Measurements from ENCODE around the gene B4GALT2.

B4GALT2 gene, protein sequence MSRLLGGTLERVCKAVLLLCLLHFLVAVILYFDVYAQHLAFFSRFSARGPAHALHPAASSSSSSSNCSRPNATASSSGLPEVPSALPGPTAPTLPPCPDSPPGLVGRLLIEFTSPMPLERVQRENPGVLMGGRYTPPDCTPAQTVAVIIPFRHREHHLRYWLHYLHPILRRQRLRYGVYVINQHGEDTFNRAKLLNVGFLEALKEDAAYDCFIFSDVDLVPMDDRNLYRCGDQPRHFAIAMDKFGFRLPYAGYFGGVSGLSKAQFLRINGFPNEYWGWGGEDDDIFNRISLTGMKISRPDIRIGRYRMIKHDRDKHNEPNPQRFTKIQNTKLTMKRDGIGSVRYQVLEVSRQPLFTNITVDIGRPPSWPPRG

DNA sequence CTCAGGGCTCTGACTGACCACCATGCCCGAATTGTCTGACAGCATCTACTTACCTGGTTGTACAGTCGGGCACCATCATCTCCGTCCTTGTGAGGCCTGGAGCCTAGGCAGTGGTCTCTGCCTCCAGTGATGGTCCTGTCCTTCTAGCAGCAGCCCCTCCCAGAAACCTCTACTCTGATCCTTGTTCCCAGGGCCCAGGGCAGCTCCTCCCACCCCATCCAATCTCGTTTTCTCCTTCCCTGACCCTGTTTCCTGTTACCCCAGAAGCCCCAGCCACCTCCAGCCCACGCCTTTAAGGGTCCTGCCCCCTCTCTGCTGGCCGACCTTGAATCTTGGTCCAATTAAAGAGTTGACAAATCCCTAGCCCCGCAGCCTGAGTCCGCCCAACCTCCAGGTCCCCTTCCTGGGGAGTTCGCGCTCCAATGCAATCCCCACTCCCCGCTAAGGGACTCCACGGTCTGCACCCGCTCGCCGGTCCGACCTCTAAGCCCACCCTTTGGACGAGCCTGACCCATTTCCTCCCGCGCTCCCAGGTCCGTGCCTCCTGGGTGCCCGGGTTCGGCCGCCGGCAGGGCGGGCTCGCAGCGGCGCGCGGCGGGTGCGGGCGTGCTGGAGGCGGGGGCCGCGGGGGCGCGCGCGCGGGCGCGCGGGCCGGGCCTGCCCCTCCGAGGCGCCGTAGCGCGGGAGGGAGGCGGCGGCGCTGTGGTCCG is at the start of gene B4GALT2:
TSS of gene B4GALT2 (plus strand) at position 660 of the 710 bp plus-strand sequence. CDS start 1,951 bp downstream, outside the sequence.
- DNase-seq, result peak in 1 of 2 experiments; percentile 41

DNA sequence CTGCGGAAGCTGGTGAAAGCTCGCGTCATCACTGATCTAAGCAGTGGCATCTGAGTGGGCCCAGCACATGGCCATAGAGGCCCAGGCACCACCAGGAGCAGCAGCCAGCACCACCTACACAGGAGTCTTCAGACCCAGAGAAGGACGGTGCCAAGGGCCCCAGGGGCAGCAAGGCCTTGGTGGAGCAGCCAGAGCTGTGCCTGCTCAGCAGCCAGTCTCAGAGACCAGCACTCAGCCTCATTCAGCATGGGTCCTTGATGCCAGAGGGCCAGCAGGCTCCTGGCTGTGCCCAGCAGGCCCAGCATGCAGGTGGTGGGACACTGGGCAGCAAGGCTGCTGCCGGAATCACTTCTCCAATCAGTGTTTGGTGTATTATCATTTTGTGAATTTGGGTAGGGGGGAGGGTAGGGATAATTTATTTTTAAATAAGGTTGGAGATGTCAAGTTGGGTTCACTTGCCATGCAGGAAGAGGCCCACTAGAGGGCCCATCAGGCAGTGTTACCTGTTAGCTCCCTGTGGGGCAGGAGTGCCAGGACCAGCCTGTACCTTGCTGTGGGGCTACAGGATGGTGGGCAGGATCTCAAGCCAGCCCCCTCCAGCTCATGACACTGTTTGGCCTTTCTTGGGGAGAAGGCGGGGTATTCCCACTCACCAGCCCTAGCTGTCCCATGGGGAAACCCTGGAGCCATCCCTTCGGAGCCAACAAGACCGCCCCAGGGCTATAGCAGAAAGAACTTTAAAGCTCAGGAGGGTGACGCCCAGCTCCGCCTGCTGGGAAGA is 48.7 kb upstream of the B4GALT2 start:
- no peak for DNase-seq

DNA sequence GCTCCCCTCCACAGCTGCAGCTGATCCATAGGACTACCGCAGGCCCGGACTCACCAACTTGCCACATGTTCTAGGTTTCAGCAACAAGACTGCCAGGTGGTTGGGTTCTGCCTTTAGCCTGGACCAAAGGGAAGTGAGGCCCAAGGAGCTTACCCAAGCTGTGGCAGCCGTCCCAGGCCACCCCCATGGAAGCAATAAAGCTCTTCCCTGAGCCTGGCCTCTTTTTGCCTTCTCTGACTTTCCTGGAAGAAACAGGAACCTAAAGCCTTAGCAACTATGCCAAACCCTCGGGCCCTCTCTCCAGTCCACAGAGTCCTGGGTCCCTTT is 48.1 kb upstream of the B4GALT2 start:
- no peak for DNase-seq

DNA sequence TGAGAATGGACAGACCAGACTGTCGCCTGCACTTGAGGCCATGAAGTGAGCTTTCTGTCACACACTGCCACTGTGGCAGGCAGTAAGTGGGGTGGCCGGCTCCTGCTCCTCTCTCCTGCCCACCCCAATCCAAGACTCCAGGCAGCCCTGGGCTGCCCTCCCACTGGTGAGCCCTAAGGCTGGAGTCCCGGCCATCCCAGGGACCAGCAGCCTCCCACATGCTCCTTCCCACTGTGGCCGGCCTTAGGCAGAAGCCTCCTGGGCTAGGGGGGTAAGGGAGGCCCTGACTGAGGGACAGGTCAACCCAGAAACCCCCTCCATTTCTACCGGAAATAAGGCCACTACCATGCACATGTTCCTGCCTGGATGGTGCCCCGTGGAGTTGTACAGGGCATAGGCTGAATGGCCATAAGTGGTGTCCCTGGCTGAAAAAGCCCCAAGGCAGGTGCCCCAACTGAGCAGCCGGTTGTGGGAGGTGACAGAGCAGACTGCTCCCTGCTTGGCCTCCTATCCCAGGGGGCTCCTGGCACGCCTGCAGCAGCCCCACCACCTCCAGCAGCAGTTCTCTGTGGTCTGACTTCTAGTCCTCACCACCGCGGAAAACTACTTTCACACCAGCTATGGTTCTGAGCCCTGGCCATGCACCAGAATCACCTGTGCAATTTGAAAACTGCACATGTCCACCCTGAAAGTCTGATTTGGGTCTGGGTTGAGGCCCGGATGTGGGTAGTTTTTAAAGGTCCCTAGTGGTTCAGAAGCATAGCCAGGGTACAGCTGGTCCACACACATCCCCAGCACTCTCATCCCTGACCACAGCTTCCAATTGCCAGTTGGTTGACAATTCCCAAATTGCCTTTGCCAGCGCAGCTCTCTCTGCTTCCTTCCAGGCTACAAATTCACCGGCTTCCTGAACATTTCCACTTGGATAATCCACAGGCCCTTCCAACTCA is 47.0 kb upstream of the B4GALT2 start:
- DNase-seq, result no peak

GRCh38 chr1:43932786-43933385 is 46.1 kb upstream of the B4GALT2 start:
- DNase-seq, result no peak

DNA sequence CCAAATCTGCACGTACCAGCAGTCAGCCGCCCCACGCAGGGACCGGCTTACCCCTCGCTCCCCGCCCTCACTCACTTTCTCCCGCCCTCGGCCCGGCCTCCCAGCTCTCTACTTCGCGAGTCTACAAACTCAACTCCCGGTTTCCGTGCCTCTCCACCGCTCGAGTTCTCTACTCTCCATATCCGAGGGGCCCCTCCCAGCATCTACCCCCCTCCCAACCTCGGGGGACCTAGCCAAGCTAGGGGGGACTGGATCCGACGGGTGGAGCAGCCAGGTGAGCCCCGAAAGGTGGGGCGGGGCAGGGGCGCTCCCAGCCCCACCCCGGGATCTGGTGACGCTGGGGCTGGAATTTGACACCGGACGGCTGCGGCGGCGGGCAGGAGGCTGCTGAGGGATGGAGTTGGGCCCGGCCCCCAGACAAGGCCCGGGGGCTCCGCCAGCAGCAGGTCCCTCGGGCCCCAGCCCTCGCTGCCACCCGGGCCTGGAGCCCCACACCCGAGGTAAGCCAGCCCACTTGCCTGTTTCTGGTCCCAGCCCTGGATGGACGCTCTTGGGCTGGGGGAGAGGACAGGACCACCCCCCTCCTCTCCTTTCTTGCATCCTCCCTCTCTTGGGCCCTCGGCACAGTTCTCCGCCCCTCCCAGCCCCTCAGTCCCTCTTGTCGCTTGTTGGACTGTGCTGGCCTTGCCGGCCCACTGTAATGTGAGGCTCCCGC is 45.5 kb upstream of the B4GALT2 start, which contains the start of gene ARTN:
TSS of gene ARTN (plus strand) at position 416 of the 715 bp plus-strand sequence. CDS start 1,856 bp downstream, outside the sequence.
- DNase-seq, result peak in 1 of 2 experiments; percentile 49

- peak; percentile 62 to 79 for DNase-seq
Measured at GRCh38 chr1:43934101-43934985, 44.7 kb upstream of the B4GALT2 start.

GRCh38 chr1:43934986-43935324 is 44.1 kb upstream of the B4GALT2 start:
- no peak for DNase-seq

- no peak for DNase-seq
Measured at GRCh38 chr1:43935711-43936427, 43.1 kb upstream of the B4GALT2 start.

DNA sequence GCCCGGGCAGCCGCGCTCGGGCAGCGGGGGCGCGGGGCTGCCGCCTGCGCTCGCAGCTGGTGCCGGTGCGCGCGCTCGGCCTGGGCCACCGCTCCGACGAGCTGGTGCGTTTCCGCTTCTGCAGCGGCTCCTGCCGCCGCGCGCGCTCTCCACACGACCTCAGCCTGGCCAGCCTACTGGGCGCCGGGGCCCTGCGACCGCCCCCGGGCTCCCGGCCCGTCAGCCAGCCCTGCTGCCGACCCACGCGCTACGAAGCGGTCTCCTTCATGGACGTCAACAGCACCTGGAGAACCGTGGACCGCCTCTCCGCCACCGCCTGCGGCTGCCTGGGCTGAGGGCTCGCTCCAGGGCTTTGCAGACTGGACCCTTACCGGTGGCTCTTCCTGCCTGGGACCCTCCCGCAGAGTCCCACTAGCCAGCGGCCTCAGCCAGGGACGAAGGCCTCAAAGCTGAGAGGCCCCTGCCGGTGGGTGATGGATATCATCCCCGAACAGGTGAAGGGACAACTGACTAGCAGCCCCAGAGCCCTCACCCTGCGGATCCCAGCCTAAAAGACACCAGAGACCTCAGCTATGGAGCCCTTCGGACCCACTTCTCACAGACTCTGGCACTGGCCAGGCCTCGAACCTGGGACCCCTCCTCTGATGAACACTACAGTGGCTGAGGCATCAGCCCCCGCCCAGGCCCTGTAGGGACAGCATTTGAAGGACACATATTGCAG is 42.4 kb upstream of the B4GALT2 start:
- DNase-seq, result peak in 1 of 2 experiments; percentile 32

DNA sequence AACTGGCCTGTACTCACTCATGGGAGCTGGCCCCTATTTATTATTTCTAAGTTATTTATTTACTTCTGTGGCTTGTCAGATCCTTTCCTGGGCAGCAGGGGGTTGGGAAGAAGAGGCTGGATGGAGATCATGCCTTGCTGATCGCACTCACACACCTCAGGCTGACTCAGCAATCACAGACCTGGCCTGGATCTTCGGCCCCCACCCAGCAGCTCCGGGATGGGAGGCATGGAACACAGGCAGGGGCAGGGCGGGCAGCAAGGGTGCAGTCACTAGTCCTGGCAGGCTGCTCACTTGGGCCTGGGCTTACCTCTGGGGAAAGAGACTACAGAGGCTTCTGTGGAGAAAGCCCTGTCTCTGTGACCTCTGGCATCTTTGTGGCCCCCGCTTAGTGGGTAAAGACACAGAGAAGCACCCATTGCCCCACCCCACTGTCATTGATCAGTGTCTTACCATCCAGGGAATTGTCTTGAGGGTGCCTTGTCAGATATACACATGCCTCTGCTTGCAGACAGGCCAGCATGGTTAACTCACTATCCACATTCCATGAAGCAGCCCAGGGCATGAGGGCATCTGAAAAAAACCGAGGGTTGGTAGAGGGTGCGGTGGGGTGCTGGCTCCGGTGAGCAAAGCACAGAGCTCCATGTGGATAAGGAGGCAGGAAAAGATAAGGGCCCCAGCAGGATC is 41.7 kb upstream of the B4GALT2 start:
- DNase-seq, result no peak

DNA sequence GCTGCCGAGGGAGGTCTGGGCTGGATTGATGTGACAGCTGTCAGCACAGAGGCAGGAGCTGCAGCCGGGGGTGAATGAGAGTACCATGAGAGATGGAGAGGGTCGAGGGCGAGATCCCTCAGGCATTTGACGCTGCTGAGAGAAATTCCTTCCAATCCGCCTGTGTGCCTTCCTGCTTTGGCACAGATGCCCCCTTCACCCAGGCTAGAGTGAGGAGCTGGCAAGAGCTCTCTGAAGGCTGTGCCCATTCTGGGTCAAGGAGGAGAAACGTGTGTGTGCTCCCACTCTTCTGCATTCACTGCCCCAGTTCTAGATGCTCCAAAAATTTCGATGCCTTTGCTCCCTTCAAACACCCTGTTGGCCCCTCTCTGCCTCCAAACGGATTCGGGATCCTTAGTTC is 40.6 kb upstream of the B4GALT2 start:
- DNase-seq, result no peak

DNA sequence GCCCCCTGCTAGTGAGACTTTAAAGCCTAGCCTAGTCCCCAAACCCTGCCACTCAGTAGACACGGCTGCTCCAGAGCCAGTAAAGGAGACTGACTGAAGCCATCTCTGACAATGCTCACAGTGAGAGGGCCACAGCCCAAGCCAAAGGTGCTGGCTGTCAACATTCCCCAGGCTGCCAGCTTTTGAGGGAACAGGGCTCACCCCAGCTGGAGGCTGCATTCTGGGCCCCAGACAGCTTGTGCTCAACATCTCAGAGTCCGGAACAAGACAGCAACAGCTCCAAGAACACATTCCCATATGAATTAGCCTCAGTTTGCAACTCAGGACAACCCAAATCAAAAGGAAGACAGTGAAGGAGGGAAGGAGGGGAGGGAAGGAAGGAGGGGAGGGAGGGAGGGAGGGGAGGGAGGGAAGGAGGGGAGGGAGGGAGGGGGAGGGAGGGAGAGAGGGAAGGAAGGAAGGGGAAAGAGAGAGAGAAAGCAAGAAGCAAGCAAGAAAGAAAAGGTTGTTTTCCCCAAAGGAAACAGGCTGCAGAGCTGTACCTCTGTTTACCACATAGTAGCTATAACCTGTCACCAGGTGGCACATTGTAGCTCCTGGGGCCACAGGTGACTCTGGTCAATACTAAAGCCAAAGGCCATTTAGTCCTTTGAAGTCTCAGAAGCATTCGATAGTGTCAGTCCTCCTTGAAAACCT is 40.0 kb upstream of the B4GALT2 start:
- no peak for DNase-seq

GRCh38 chr1:43942411-43942810 is 36.6 kb upstream of the B4GALT2 start:
- no peak for DNase-seq

DNA sequence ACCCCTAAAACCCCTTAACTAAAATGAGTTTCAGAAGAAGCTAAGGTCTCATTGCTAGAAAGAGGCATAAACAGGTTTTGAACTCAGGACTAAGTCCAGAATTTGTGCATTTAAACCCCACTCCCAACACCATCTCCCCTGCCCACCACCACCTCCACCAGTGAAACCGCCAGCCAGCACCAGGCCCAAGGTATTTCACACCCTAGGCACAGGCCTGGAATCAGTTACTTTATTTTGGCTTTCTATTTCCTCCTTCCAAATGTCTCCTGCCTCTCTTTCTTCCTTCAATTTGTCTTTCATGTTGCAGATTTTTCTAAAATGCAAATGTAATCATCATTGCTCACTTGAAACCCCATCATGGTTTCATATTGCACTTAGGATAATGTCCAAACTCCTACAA is 34.1 kb upstream of the B4GALT2 start:
- DNase-seq, result no peak

DNA sequence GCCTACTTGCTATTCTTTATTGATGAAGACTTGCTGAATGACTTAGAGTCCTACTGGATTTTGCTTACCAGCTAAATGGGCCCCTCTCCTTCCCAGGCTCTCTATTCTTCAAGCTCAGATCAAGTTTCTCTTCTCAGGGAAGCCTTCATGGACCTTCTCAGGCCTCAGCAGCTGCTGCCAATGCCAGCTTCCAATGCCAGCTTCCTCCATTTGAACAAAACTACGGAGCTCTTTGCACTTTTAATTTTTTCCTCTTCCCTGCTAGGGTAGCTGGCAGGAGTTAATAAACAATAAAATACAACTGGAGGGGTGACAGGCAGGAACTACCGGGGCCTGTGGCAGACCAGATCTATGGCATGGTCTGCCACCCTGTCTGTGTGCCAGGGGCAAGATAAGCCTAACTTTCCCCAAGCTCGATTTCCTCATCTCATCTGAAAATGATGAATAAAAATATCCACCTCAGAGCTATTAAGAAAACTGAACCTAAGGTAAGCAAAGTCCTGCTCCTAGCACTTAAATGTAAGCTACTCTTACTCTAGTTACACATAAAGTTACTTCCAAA is 33.3 kb upstream of the B4GALT2 start:
- DNase-seq, result no peak
